ENCODE measurements around the gene PADI4. TPM values are rescaled to one million over a fixed set of nuclear protein-coding genes. Genes with fewer than 3 reads are reported as not detected.

Gene PADI4
- total and polyA plus RNA-seq, 2 of the 8 experiments (the other 6 are each of a cell fraction or from before 2014, with no cell fraction given) = 0.29 TPM; not detected in 1

DNA sequence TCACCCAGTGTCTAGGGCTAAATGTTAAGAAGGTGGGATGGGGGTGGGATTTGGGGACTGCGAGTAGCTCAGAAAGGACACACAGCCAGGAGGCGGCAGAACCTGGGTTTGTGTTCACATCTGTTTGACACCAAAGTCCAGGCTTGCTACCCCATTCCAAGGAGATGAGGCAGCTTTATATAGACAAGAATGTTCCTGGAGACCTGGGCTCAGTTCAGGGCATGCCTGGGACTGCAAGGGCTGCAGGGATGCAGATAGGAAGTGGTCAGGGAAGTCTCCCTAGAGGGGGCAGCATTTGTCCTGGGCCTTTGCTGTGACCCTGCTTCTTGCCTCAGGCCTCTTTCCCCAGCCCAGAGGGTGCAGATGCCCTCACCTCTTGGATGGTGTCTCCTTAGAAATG lies 42.8 kb upstream of the PADI4 start:
- Histone ChIP-seq H3K9me3 (ENCODE audit: insufficient read depth in 2 of 2, low read depth in 1 of 2, low read length in 1 of 2) (no peaks in the 10 kb centered on the region), H4K5ac (ENCODE audit: insufficient read length, low read depth, low read length) (no peak overlapping the region), H2AK5ac (ENCODE audit: low read depth, low read length) (no peak overlapping the region), H3K36me3 (ENCODE audit: control insufficient read depth in 2 of 4, insufficient read depth in 4 of 4, low read length in 3 of 4) (no peaks in the 10 kb centered on the region), H3K27me3 (replicated peaks in 1 of 4; ENCODE audit: control insufficient read depth in 3 of 4, extremely low read depth in 1 of 4, insufficient read depth in 3 of 4, low read length in 3 of 4) (peaks cover 0 to 2% (median 0%) of the 10 kb centered on the region in 4 experiments; a peak in 1 of 7 replicates), H2BK12ac (ENCODE audit: low read depth, low read length) (peak overlapping the region; percentile 75; the same call in 1 of the 2 replicates), H2BK120ac (replicated peaks; ENCODE audit: low read depth, low read length) (no peak overlapping the region), H3K14ac (ENCODE audit: insufficient read length) (no peak overlapping the region), H2BK5ac (ENCODE audit: low read depth, low read length) (peak overlapping the region; percentile 44; the same call in 1 of the 2 replicates), H3K23me2 (ENCODE audit: low read depth, low read length) (no peaks in the 10 kb centered on the region), H2BK20ac (ENCODE audit: low read length) (no peak overlapping the region), H3K4me1 (replicated peaks in 1 of 4; ENCODE audit: control insufficient read depth in 3 of 4, insufficient read depth in 4 of 4, low read length in 3 of 4) (no peaks in the 10 kb centered on the region; a peak in 1 of 7 replicates), H3K4me3 (ENCODE audit: extremely low read depth in 1 of 4, insufficient read depth in 2 of 4, low read depth in 3 of 4, low read length in 4 of 4) (no peak overlapping the region), H3K23ac (ENCODE audit: insufficient read length) (no peak overlapping the region), H4K20me1 (replicated peaks in 1 of 2; ENCODE audit: control insufficient read depth in 1 of 2, insufficient read depth in 2 of 2, low read length in 2 of 2) (no peaks in the 10 kb centered on the region), H3K18ac (ENCODE audit: extremely low read depth, low read length) (no peak overlapping the region; the same call in 1 of the 2 replicates), H3K9ac (replicated peaks in 1 of 4; ENCODE audit: extremely low read depth in 1 of 4, low read depth in 3 of 4, low read length in 3 of 4) (no peak overlapping the region), H4K91ac (replicated peaks; ENCODE audit: insufficient read length, low read length) (no peak overlapping the region), H3K4ac (replicated peaks; ENCODE audit: insufficient read length, low read depth, low read length) (no peak overlapping the region), H3K56ac (replicated peaks; ENCODE audit: insufficient read length, low read depth, low read length) (no peak overlapping the region), H2BK15ac (ENCODE audit: low read length) (0 out of 2 replicates have a peak overlapping the region, but pooled peaks have one; percentile 61), H3K27ac (ENCODE audit: low read depth, low read length) (no peak overlapping the region), H3K79me1 (ENCODE audit: low read depth, low read length) (no peaks in the 10 kb centered on the region), H3K79me2 (ENCODE audit: control insufficient read depth in 1 of 2, insufficient read depth in 2 of 2, low read length in 2 of 2) (no peaks in the 10 kb centered on the region), H3K4me2 (ENCODE audit: insufficient read depth in 1 of 2, low read depth in 2 of 2, low read length in 2 of 2) (no peak overlapping the region), H2AFZ (ENCODE audit: low read length) (peak overlapping the region; percentile 40; the same call in 1 of the 2 replicates), H4K8ac (ENCODE audit: extremely low read depth, insufficient read depth, low read length) (no peak overlapping the region)
- WGBS, 2 experiments (ENCODE audit: extremely low coverage in 1 of 2, insufficient coverage in 1 of 2, insufficient read length in 1 of 2, insufficient replicate concordance in 2 of 2, low coverage in 1 of 2, low lambda C conversion rate in 2 of 2, missing lambda C conversion rate in 1 of 2) = 73% methylated on average over 2 of the region's 2 CpGs; no CpG with 5 or more reads in 1 of the 2 experiments
- DNase-seq (ENCODE audit: low read depth in 1 of 2, low spot score in 2 of 2) (peak in 1 of 2 experiments; percentile 52), FAIRE-seq (no peak)
- CTCF ChIA-PET (ENCODE audit: partially characterized antibody) = interaction anchor here (0.6 to 2.2 kb wide), 10 partner anchors 9 to 376 kb away, joined by 3 to 9 read pairs (median 4); no protein-coding TSS in a partner anchor
- POLR2A ChIA-PET (ENCODE audit: partially characterized antibody) = no interaction called here
- TF ChIP-seq HDAC2 (IDR thresholded peaks at IDR 0.05; ENCODE audit: borderline replicate concordance in 1 of 2, low read depth in 2 of 2, low read length in 2 of 2) (no peak), SRF (IDR thresholded peaks at IDR 0.05; ENCODE audit: low read depth, low read length) (no peak), CTBP2 (IDR thresholded peaks at IDR 0.05; ENCODE audit: borderline replicate concordance, insufficient read depth, insufficient read length, low read length) (no peak), ASH2L (IDR thresholded peaks at IDR 0.05; ENCODE audit: low read length) (no peak), CREB1 (IDR thresholded peaks at IDR 0.05) (no peak), RAD21 (IDR thresholded peaks at IDR 0.05 in 1 of 2, conservative IDR thresholded peaks at IDR 0.05 in 1 of 2; ENCODE audit: low read depth in 2 of 2, low read length in 2 of 2) (peak; percentile 20 to 34; a peak in 3 of 4 replicates), POLR2A (IDR thresholded peaks at IDR 0.05; ENCODE audit: control extremely low read depth in 1 of 2, low read depth in 2 of 2, low read length in 2 of 2) (no peak), SIRT6 (IDR thresholded peaks at IDR 0.05; ENCODE audit: low read length) (no peak), CHD1 (IDR thresholded peaks at IDR 0.05; ENCODE audit: low read depth, low read length) (no peak), RFX5 (IDR thresholded peaks at IDR 0.05; ENCODE audit: borderline replicate concordance, low read depth, low read length) (no peak)
- TF ChIP-seq, protein P1, sequence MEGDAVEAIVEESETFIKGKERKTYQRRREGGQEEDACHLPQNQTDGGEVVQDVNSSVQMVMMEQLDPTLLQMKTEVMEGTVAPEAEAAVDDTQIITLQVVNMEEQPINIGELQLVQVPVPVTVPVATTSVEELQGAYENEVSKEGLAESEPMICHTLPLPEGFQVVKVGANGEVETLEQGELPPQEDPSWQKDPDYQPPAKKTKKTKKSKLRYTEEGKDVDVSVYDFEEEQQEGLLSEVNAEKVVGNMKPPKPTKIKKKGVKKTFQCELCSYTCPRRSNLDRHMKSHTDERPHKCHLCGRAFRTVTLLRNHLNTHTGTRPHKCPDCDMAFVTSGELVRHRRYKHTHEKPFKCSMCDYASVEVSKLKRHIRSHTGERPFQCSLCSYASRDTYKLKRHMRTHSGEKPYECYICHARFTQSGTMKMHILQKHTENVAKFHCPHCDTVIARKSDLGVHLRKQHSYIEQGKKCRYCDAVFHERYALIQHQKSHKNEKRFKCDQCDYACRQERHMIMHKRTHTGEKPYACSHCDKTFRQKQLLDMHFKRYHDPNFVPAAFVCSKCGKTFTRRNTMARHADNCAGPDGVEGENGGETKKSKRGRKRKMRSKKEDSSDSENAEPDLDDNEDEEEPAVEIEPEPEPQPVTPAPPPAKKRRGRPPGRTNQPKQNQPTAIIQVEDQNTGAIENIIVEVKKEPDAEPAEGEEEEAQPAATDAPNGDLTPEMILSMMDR (IDR thresholded peaks at IDR 0.05; ENCODE audit: control extremely low read depth in 1 of 3, insufficient read depth in 1 of 3, low read depth in 1 of 3, low read length in 3 of 3) = peak; percentile 31 to 52 (median 41)

All from H1 (cell line).